Measurements from ENCODE around the gene DFFB. TPM values are rescaled to one million over a fixed set of nuclear protein-coding genes. Genes with fewer than 3 reads are reported as not detected.

Gene DFFB
- total and polyA plus RNA-seq, 7 donors: 1.1 to 2.4 (median 1.9) TPM

DNA sequence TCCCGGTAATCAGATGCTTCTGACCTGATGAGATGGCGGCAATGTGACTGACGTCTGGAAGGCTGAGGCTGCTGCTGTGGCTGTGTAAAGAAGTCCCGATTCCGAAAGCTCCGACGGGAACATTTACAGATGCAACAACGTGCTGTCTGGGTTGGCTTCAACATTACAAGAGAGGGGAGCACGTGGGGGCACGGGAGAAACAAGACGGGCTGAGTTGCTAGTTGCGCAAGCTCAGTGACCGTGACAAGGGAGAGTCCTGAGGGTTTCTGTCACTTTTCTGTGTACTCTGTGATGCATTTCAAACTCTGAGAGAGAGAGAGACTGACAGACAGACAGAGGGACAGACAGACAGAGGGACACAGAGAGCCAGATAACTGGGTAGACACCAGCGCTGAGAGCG lies 35.4 kb upstream of the DFFB start:
- Histone ChIP-seq H3K4me1 (no peaks in the 10 kb centered on the region), H3K9me3 (no peaks in the 10 kb centered on the region), H3K27me3 (ENCODE audit: insufficient read depth in 3 of 3, low read length in 2 of 3) (no peaks in the 10 kb centered on the region), H3K4me3 (no peak overlapping the region), H3K27ac (no peak overlapping the region), H3K36me3 (ENCODE audit: insufficient read depth in 1 of 2, low read depth in 1 of 2) (peaks cover 10 to 83% of the 10 kb centered on the region in 2 donors)
- no peak for ATAC-seq
- no peak for DNase-seq
- TF ChIP-seq, protein P1, sequence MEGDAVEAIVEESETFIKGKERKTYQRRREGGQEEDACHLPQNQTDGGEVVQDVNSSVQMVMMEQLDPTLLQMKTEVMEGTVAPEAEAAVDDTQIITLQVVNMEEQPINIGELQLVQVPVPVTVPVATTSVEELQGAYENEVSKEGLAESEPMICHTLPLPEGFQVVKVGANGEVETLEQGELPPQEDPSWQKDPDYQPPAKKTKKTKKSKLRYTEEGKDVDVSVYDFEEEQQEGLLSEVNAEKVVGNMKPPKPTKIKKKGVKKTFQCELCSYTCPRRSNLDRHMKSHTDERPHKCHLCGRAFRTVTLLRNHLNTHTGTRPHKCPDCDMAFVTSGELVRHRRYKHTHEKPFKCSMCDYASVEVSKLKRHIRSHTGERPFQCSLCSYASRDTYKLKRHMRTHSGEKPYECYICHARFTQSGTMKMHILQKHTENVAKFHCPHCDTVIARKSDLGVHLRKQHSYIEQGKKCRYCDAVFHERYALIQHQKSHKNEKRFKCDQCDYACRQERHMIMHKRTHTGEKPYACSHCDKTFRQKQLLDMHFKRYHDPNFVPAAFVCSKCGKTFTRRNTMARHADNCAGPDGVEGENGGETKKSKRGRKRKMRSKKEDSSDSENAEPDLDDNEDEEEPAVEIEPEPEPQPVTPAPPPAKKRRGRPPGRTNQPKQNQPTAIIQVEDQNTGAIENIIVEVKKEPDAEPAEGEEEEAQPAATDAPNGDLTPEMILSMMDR (IDR thresholded peaks at IDR 0.05): no peak
- intact Hi-C loops (cut with DNase I): no loop called here
- WGBS, 3 donors: 67 to 73% (median 72%) methylated on average over 15 of the region's 15 CpGs

DNA sequence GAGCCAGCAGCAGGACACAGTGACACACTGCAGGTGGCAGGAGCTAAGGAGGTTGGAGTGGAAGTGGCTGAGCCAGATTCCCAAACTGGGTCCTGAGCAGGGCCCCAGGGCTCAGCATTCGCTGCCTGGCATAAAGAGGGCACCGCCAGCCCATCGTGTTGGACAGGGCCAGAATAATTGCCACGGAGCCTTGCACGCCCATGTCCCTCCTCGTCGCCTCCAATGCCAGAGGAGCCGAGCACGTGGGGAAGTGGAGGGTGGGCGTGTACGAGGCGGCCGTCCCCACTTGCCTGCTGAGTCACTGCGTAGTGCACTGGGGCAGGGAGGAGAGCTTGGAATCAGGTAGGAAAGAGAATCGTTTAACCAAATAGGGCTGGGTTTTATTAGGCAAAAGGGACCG lies 34.9 kb upstream of the DFFB start:
- no peak for DNase-seq
- no peaks in the 10 kb centered on the region for H3K4me1 ChIP-seq
- no peak overlapping the region for H3K4me3 ChIP-seq
- H3K27me3 ChIP-seq (ENCODE audit: insufficient read depth in 3 of 3, low read length in 2 of 3): no peaks in the 10 kb centered on the region
- H3K27ac ChIP-seq: no peak overlapping the region
- WGBS, 3 donors: 65 to 82% (median 78%) methylated on average over 16 of the region's 16 CpGs
- TF ChIP-seq, protein P1 (IDR thresholded peaks at IDR 0.05): no peak
- no peak for ATAC-seq
- H3K36me3 ChIP-seq (ENCODE audit: insufficient read depth in 1 of 2, low read depth in 1 of 2): peaks cover 10 to 85% of the 10 kb centered on the region in 2 donors
- intact Hi-C loops (cut with DNase I): no loop called here
- no peaks in the 10 kb centered on the region for H3K9me3 ChIP-seq

DNA sequence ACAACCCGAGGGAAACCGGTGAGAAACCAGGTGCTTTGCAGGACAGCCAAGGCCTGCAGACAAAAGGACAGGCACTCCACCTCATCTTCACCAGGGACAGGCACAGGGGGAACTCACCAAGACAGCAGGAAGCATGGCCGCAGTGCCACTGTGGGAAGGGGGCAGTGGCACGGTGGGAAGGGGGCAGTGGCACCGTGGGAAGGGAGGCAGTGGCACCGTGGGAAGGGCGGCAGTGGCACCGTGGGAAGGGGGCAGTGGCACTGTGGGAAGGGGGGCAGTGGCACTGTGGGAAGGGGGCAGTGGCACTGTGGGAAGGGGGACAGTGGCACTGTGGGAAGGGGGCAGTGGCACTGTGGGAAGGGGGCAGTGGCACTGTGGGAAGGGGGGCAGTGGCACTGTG lies 32.6 kb upstream of the DFFB start:
- DNase-seq (no peak), ATAC-seq (no peak)
- Histone ChIP-seq H3K4me1 (no peaks in the 10 kb centered on the region), H3K27ac (no peak overlapping the region), H3K36me3 (ENCODE audit: insufficient read depth in 1 of 2, low read depth in 1 of 2) (peaks cover 10 to 95% of the 10 kb centered on the region in 2 donors), H3K4me3 (no peak overlapping the region), H3K27me3 (ENCODE audit: insufficient read depth in 3 of 3, low read length in 2 of 3) (no peaks in the 10 kb centered on the region), H3K9me3 (no peaks in the 10 kb centered on the region)
- TF ChIP-seq, protein P1 (IDR thresholded peaks at IDR 0.05): no peak
- intact Hi-C loops (cut with DNase I): no loop called here
- WGBS, 3 donors: 81 to 89% (median 87%) methylated on average over 8 of the region's 8 CpGs

DNA sequence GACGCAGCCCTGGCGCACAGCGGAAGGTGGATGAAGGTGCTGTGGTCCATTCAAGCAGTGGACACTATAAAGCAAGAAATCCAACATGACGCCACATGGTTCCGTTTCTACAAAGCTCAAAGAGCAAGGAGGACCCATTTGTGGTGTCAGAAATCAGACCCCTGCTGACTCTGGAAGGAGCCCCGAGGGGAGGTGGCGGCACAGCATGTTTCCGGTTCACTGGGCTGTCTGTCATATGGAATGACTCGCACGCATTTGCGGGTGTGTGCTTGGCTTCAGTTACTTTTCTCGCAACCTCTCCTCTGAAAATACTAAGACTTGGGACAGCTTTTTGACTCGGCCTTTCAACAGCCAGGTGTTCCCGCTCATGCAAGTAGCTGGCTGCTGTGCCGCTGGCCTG lies 31.9 kb upstream of the DFFB start:
- Histone ChIP-seq H3K27me3 (ENCODE audit: insufficient read depth in 3 of 3, low read length in 2 of 3) (no peaks in the 10 kb centered on the region), H3K4me3 (no peak overlapping the region), H3K27ac (no peak overlapping the region), H3K36me3 (ENCODE audit: insufficient read depth in 1 of 2, low read depth in 1 of 2) (peaks cover 10 to 95% of the 10 kb centered on the region in 2 donors), H3K4me1 (no peaks in the 10 kb centered on the region), H3K9me3 (no peaks in the 10 kb centered on the region)
- 83 to 89% (median 84%) methylated on average over 15 of the region's 15 CpGs for WGBS, 3 donors
- TF ChIP-seq, protein P1 (IDR thresholded peaks at IDR 0.05): no peak
- DNase-seq (no peak), ATAC-seq (no peak)
- intact Hi-C loops (cut with DNase I): no loop called here

DNA sequence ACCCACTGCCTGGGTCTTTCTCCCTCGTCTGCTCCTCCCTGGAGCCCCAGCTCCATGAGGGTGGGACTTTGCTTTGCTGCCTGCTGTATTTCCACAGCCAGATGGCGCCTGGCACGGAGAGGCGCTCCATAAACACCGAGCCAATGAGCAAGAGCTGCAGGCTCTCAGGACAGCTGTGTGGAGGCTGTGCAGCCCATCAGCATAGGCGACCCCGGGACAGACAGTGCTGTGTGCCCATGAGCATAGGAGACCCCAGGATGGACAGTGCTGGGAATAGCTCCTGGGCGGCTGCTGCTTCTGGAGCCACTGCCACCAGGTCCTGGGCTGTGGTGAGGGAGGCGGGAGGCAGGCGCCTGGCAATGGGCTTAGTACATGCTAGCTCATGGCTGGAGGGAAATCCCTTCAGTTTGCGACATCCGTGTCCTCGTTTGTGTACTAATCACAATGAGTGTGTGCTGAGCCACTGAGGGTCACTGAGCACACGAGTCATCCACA lies 29.4 kb upstream of the DFFB start:
- DNase-seq (no peak), ATAC-seq (no peak)
- intact Hi-C loops (cut with DNase I): no loop called here
- TF ChIP-seq, protein P1 (IDR thresholded peaks at IDR 0.05): no peak
- Histone ChIP-seq H3K27me3 (ENCODE audit: insufficient read depth in 3 of 3, low read length in 2 of 3) (no peaks in the 10 kb centered on the region), H3K4me1 (no peaks in the 10 kb centered on the region), H3K36me3 (ENCODE audit: insufficient read depth in 1 of 2, low read depth in 1 of 2) (peaks cover 9 to 96% of the 10 kb centered on the region in 2 donors), H3K4me3 (no peak overlapping the region), H3K27ac (no peak overlapping the region), H3K9me3 (no peaks in the 10 kb centered on the region)
- 82 to 85% (median 85%) methylated on average over 14 of the region's 14 CpGs for WGBS, 3 donors

Measured in psoas muscle (tissue), 8 donors.